ENCODE results near the gene ARRB1.

The ARRB1 gene

DNA sequence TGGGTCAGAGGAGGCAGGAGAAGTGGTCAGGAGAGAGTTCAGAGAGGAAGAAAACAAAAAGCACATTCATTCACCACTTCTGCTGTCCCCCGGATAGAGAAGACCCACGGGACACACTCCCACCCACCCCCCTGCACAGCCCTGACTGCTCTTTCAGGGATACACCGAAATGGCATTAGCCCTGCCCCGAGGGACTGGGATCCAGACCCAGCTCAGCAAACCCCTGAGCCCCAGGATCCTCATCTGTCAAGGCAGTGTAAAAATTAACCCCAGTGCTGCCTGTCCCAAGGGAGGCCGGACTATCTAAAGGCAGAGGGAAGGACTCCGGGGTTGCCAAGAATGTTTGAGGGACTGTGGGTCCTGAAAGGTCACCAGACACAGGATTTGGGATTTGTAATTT, 79.7 kb downstream of the ARRB1 start:
- Histone ChIP-seq H3K4me3 (ENCODE audit: low read length) (no peak overlapping the region), H2AFZ (ENCODE audit: low read length) (no peak overlapping the region), H3K9me2 (replicated peaks; ENCODE audit: insufficient read depth, low read length) (no peaks in the 10 kb centered on the region), H4K20me1 (ENCODE audit: insufficient read depth, low read length) (no peaks in the 10 kb centered on the region), H3K4me1 (ENCODE audit: low read length) (no peaks in the 10 kb centered on the region), H3K79me2 (ENCODE audit: low read length) (no peaks in the 10 kb centered on the region), H3K9me3 (replicated peaks; ENCODE audit: insufficient read depth, low read length) (no peaks in the 10 kb centered on the region), H3K27me3 (replicated peaks; ENCODE audit: insufficient read depth, low read length) (peaks cover 3% of the 10 kb centered on the region; the same call in 1 of the 2 replicates), H3K4me2 (ENCODE audit: low read depth, low read length) (no peak overlapping the region), H3F3A (ENCODE audit: insufficient read depth, low read length) (no peaks in the 10 kb centered on the region), H3K9ac (ENCODE audit: low read length) (no peak overlapping the region), H3K36me3 (replicated peaks; ENCODE audit: insufficient read depth, low read length) (no peaks in the 10 kb centered on the region), H3K27ac (ENCODE audit: low read length) (no peak overlapping the region)
- no peak for DNase-seq
- no peak for TF ChIP-seq EZH2phosphoT487 (IDR thresholded peaks at IDR 0.05; ENCODE audit: low read length)
- no peak for TF ChIP-seq EZH2 (optimal IDR thresholded peaks at IDR 0.05; ENCODE audit: low read depth, low read length)
- TF ChIP-seq, protein P1, sequence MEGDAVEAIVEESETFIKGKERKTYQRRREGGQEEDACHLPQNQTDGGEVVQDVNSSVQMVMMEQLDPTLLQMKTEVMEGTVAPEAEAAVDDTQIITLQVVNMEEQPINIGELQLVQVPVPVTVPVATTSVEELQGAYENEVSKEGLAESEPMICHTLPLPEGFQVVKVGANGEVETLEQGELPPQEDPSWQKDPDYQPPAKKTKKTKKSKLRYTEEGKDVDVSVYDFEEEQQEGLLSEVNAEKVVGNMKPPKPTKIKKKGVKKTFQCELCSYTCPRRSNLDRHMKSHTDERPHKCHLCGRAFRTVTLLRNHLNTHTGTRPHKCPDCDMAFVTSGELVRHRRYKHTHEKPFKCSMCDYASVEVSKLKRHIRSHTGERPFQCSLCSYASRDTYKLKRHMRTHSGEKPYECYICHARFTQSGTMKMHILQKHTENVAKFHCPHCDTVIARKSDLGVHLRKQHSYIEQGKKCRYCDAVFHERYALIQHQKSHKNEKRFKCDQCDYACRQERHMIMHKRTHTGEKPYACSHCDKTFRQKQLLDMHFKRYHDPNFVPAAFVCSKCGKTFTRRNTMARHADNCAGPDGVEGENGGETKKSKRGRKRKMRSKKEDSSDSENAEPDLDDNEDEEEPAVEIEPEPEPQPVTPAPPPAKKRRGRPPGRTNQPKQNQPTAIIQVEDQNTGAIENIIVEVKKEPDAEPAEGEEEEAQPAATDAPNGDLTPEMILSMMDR (IDR thresholded peaks at IDR 0.05; ENCODE audit: low read length): no peak

DNA sequence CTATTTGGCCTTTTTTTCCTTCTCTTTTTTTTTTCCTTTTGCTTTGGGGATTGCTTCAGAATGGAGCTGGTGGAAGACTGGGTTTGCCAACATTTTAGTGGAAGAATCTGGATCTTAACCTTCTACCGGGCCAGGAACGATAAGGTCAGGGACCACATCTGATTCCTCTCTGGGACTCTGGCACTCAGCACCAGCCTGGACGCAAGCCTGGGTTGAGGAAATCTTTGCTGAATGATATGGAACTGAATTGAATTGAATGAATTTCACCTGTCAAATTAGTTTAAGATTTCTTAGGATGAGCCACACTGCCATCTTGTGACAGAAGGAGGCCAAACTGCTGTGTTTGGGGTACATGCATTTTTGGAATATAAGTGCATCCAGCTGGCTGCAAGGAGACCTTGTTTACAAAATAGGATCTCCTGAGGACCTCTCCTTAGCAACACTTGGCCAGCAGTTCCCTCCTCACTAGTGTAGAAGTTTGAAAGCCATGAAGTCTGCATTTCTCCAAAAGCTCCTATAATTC, 80.5 kb downstream of the ARRB1 start:
- Histone ChIP-seq H3K4me2 (ENCODE audit: low read depth, low read length) (no peak overlapping the region), H3K9me3 (replicated peaks; ENCODE audit: insufficient read depth, low read length) (no peaks in the 10 kb centered on the region), H3K4me1 (ENCODE audit: low read length) (no peaks in the 10 kb centered on the region), H4K20me1 (ENCODE audit: insufficient read depth, low read length) (no peaks in the 10 kb centered on the region), H3K9ac (ENCODE audit: low read length) (no peak overlapping the region), H2AFZ (ENCODE audit: low read length) (no peak overlapping the region), H3F3A (ENCODE audit: insufficient read depth, low read length) (no peaks in the 10 kb centered on the region), H3K27ac (ENCODE audit: low read length) (no peak overlapping the region), H3K27me3 (replicated peaks; ENCODE audit: insufficient read depth, low read length) (peaks cover 3% of the 10 kb centered on the region; the same call in 1 of the 2 replicates), H3K4me3 (ENCODE audit: low read length) (no peak overlapping the region), H3K79me2 (ENCODE audit: low read length) (no peaks in the 10 kb centered on the region), H3K36me3 (replicated peaks; ENCODE audit: insufficient read depth, low read length) (no peaks in the 10 kb centered on the region), H3K9me2 (replicated peaks; ENCODE audit: insufficient read depth, low read length) (no peaks in the 10 kb centered on the region)
- DNase-seq: peak; percentile 45
- TF ChIP-seq, protein P1 (IDR thresholded peaks at IDR 0.05; ENCODE audit: low read length): peak; percentile 60
- TF ChIP-seq EZH2phosphoT487 (IDR thresholded peaks at IDR 0.05; ENCODE audit: low read length) (no peak), EZH2 (optimal IDR thresholded peaks at IDR 0.05; ENCODE audit: low read depth, low read length) (no peak)

DNA sequence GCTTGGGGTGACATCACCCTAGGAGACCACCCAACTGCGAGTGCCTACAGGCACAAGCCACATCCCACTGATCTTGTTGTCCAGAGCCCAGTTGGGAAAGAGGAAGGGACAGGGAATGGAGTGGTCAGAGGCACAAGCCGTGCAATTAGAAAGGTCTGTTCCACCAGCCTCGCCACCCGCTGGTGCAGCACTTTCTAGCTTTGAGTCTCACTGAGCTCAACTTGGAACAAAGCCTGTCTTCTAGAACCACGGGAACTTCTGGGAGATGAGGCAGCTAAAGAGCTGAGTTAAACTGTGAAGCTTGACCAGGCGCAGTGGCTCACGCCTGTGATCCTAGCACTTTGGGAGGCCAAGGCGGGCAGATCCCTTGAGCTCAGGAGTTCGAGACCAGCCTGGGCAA, 81.6 kb downstream of the ARRB1 start:
- Histone ChIP-seq H3K27me3 (replicated peaks; ENCODE audit: insufficient read depth, low read length) (peaks cover 3% of the 10 kb centered on the region; the same call in 1 of the 2 replicates), H3K36me3 (replicated peaks; ENCODE audit: insufficient read depth, low read length) (no peaks in the 10 kb centered on the region), H3F3A (ENCODE audit: insufficient read depth, low read length) (no peaks in the 10 kb centered on the region), H3K79me2 (ENCODE audit: low read length) (no peaks in the 10 kb centered on the region), H3K4me1 (ENCODE audit: low read length) (no peaks in the 10 kb centered on the region), H4K20me1 (ENCODE audit: insufficient read depth, low read length) (no peaks in the 10 kb centered on the region), H3K9ac (ENCODE audit: low read length) (no peak overlapping the region), H3K4me3 (ENCODE audit: low read length) (no peak overlapping the region), H2AFZ (ENCODE audit: low read length) (no peak overlapping the region), H3K27ac (ENCODE audit: low read length) (no peak overlapping the region), H3K9me3 (replicated peaks; ENCODE audit: insufficient read depth, low read length) (no peaks in the 10 kb centered on the region), H3K9me2 (replicated peaks; ENCODE audit: insufficient read depth, low read length) (no peaks in the 10 kb centered on the region), H3K4me2 (ENCODE audit: low read depth, low read length) (no peak overlapping the region)
- DNase-seq: no peak
- TF ChIP-seq EZH2 (optimal IDR thresholded peaks at IDR 0.05; ENCODE audit: low read depth, low read length): no peak

DNA sequence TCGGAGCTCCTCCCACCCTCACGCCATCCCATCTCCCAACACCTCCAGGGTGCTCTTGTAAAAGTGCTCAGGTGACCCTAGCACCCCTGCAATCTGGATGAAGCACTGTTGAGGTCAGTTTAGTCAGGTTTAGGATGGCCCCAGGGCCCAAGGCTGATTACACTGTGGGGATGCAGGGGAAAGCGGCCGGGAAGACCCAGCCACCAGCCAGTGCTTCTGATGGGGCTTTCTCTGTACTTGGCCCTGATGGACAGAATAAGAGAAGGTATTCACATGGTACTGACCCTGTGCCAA, 82.1 kb downstream of the ARRB1 start:
- Histone ChIP-seq H3K4me3 (ENCODE audit: low read length) (no peak overlapping the region), H3K27ac (ENCODE audit: low read length) (no peak overlapping the region), H3K36me3 (replicated peaks; ENCODE audit: insufficient read depth, low read length) (no peaks in the 10 kb centered on the region), H2AFZ (ENCODE audit: low read length) (no peak overlapping the region), H3K9me2 (replicated peaks; ENCODE audit: insufficient read depth, low read length) (no peaks in the 10 kb centered on the region), H3F3A (ENCODE audit: insufficient read depth, low read length) (no peaks in the 10 kb centered on the region), H3K4me2 (ENCODE audit: low read depth, low read length) (no peak overlapping the region), H3K27me3 (replicated peaks; ENCODE audit: insufficient read depth, low read length) (peaks cover 3% of the 10 kb centered on the region; the same call in 1 of the 2 replicates), H3K9me3 (replicated peaks; ENCODE audit: insufficient read depth, low read length) (no peaks in the 10 kb centered on the region), H4K20me1 (ENCODE audit: insufficient read depth, low read length) (no peaks in the 10 kb centered on the region), H3K9ac (ENCODE audit: low read length) (no peak overlapping the region), H3K79me2 (ENCODE audit: low read length) (no peaks in the 10 kb centered on the region), H3K4me1 (ENCODE audit: low read length) (0 out of 2 replicates have a peak, but pooled peaks cover 1% of the 10 kb centered on the region)
- TF ChIP-seq, protein P1 (IDR thresholded peaks at IDR 0.05; ENCODE audit: low read length): no peak
- no peak for TF ChIP-seq EZH2 (optimal IDR thresholded peaks at IDR 0.05; ENCODE audit: low read depth, low read length)
- no peak for TF ChIP-seq EZH2phosphoT487 (IDR thresholded peaks at IDR 0.05; ENCODE audit: low read length)
- no peak for DNase-seq
